ENCODE measurements around the gene SLC37A1.

The SLC37A1 gene

DNA sequence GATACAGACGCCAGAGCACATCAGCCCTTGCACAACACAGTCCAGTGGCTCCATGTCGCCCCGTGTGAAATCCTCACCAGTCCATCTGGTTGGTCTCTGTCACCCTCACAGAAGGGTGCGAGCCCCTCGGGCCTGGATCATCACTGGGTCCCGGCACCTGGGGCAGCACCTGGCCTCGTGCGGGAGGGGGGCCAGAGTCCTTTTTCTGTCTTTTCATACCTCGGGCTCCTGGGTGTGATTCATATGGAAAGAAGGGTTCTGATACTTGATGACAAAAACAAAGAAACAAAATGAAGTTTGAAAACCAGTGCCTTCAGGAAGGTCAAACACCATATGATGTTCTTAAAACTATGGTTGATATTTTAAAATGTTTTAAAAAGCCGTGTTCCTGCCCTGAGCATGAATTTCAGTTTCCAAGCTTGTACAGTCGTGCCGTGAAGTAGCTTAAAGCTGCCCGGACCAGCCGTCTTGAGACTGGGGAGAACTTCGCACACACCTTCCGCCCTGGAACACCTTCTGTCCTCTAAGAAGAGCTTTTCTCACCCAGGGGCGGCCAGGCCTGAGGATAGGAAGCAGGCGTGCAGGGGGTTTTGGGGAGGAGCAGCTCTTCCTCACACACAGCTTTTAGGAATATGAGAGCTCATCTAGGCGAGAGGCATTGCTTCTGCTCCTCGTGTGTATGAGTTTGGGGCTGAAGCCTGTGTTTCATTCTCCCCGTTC is 35.2 kb downstream of the SLC37A1 start:
- no peak overlapping the region for H3K4me3 Mint-ChIP-seq
- H3K9me3 Mint-ChIP-seq, result no peaks in the 10 kb centered on the region
- H3K27me3 Mint-ChIP-seq (ENCODE audit: low read depth), result peaks cover 8% of the 10 kb centered on the region
- H3K36me3 Mint-ChIP-seq (ENCODE audit: low read depth), result peaks cover 17% of the 10 kb centered on the region
- H3K27ac Mint-ChIP-seq, result no peak overlapping the region
- no peak for TF ChIP-seq CTCF (IDR thresholded peaks at IDR 0.05; ENCODE audit: unreplicated experiment in 3 of 3)
- H3K4me1 Mint-ChIP-seq, result peaks cover 4% of the 10 kb centered on the region

GRCh38 chr21:42550817-42551216 is 37.2 kb downstream of the SLC37A1 start:
- no peak for TF ChIP-seq CTCF (IDR thresholded peaks at IDR 0.05; ENCODE audit: unreplicated experiment in 3 of 3)
- peak overlapping the region in 2 of 3 experiments; percentile 29 to 71 for H3K27ac Mint-ChIP-seq
- no peak overlapping the region for H3K4me3 Mint-ChIP-seq
- peaks cover 17% of the 10 kb centered on the region for H3K36me3 Mint-ChIP-seq (ENCODE audit: low read depth)
- H3K4me1 Mint-ChIP-seq, result no peaks in the 10 kb centered on the region
- H3K9me3 Mint-ChIP-seq, result no peaks in the 10 kb centered on the region
- H3K27me3 Mint-ChIP-seq (ENCODE audit: low read depth), result peaks cover 11% of the 10 kb centered on the region

DNA sequence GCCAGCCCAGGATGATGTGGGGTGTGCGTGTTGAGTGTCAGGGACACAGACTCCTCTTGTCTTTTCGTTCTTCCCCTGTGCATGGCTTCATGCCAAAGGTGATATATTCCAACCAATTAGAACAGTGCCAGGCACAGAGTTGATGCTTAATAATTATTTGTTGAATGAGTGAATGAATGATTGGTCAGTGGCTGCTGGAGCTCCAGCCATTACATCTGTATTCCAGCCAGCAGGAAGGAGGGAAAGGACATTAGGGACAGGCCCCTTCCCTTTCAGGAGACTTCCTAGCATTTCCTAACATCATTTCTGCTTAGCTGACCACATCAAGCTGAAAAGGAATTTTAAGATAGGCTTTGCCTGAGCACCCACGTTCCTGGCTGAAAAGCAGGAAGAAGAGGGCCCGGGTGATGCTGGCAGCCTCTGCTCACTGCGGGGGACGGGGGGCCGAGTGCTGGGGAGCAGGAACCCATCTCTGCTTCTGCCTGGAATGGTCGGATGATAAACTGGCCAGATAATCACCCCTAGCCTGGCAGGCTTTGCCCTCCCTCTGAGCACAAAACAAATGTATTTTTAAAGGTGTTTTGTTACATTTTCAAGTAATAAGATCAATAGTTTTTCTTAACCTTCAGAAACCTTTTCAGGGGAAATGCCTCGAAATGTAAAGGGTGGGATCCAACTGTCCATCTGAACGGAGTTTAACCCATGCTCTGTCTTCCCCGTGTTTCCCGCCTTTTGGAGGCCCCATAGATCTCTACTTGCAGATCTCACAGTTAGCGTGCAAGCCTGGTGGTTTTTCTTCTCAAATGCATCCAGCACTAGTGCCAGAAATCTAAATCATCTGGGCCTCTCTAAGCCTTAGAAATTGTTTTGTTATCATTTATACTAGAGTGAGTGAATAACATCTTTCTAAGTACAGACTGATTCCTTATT is 39.0 kb downstream of the SLC37A1 start:
- Mint-ChIP-seq H3K4me1 (no peaks in the 10 kb centered on the region), H3K27ac (no peak overlapping the region), H3K27me3 (ENCODE audit: low read depth) (peaks cover 11% of the 10 kb centered on the region), H3K9me3 (no peaks in the 10 kb centered on the region), H3K4me3 (no peak overlapping the region), H3K36me3 (ENCODE audit: low read depth) (peaks cover 13% of the 10 kb centered on the region)
- TF ChIP-seq CTCF (IDR thresholded peaks at IDR 0.05; ENCODE audit: unreplicated experiment in 3 of 3), result no peak

GRCh38 chr21:42553435-42553834 is 39.8 kb downstream of the SLC37A1 start:
- H3K27ac Mint-ChIP-seq, result peak overlapping the region in 1 of 3 experiments; percentile 33
- no peaks in the 10 kb centered on the region for H3K9me3 Mint-ChIP-seq
- no peak overlapping the region for H3K4me3 Mint-ChIP-seq
- H3K27me3 Mint-ChIP-seq (ENCODE audit: low read depth), result peaks cover 11% of the 10 kb centered on the region
- no peaks in the 10 kb centered on the region for H3K4me1 Mint-ChIP-seq
- peaks cover 11% of the 10 kb centered on the region for H3K36me3 Mint-ChIP-seq (ENCODE audit: low read depth)
- TF ChIP-seq CTCF (IDR thresholded peaks at IDR 0.05; ENCODE audit: unreplicated experiment in 3 of 3), result no peak

GRCh38 chr21:42554251-42554961 is 40.8 kb downstream of the SLC37A1 start:
- Mint-ChIP-seq H3K27me3 (ENCODE audit: low read depth) (peaks cover 12% of the 10 kb centered on the region), H3K9me3 (no peaks in the 10 kb centered on the region), H3K4me3 (no peak overlapping the region), H3K4me1 (no peaks in the 10 kb centered on the region), H3K36me3 (ENCODE audit: low read depth) (peaks cover 9% of the 10 kb centered on the region), H3K27ac (peak overlapping the region in 1 of 3 experiments; percentile 66)
- no peak for TF ChIP-seq CTCF (IDR thresholded peaks at IDR 0.05; ENCODE audit: unreplicated experiment in 3 of 3)
